ENCODE results near the gene ITGB5. TPM values are rescaled to one million over a fixed set of nuclear protein-coding genes. Genes with fewer than 3 reads are reported as not detected.

ITGB5 gene
- total RNA-seq, 5 donors from 2014 or later (not counting 1 experiment from before 2014, with no cell fraction given), result 1.2 to 2.5 (median 1.7) TPM

GRCh38 chr3:124886168-124887056, 753 bp downstream of the ITGB5 start:
- Histone ChIP-seq H3K9me3 (no peaks in the 10 kb centered on the region), H3K27ac (ENCODE audit: low read length) (no peak overlapping the region), H3K27me3 (replicated peaks in 1 of 2; ENCODE audit: control insufficient read depth in 2 of 2, extremely low read depth in 1 of 2, insufficient read depth in 2 of 2, low read length in 1 of 2) (peaks cover 2 to 47% of the 10 kb centered on the region in 2 experiments), H3K4me1 (ENCODE audit: control insufficient read depth in 1 of 2, extremely low read depth in 1 of 2, insufficient read depth in 2 of 2, low read length in 2 of 2) (peaks cover 0 to 14% of the 10 kb centered on the region in 2 experiments), H3K36me3 (ENCODE audit: control insufficient read depth in 2 of 2, extremely low read depth in 1 of 2, insufficient read depth in 1 of 2, low read length in 1 of 2) (no peaks in the 10 kb centered on the region), H3K4me3 (ENCODE audit: control insufficient read depth in 1 of 2, extremely low read depth in 1 of 2, low read length in 1 of 2) (peak overlapping the region in 1 of 2 donors; percentile 38)
- Mint-ChIP-seq H3K36me3 (no peaks in the 10 kb centered on the region), H3K27ac (no peak overlapping the region), H3K4me1 (peaks cover 0 to 10% (median 4%) of the 10 kb centered on the region in 3 donors), H3K27me3 (peaks cover 56 to 60% of the 10 kb centered on the region in 2 donors), H3K9me3 (no peaks in the 10 kb centered on the region), H3K4me3 (peak overlapping the region; percentile 64 to 75 (median 66))
- ChIA-PET POLR2A (no interaction called here), CTCF (no interaction called here)
- 2% methylated on average over 81 of the region's 87 CpGs for WGBS (ENCODE audit: insufficient coverage)
- ATAC-seq (replicated peaks in 1 of 4) (peak; percentile 74 to 77 (median 75)), DNase-seq (peak in 11 of 35 experiments; percentile 2 to 31 (median 15))

- H3K36me3 ChIP-seq (ENCODE audit: control insufficient read depth in 2 of 2, extremely low read depth in 1 of 2, insufficient read depth in 1 of 2, low read length in 1 of 2), result no peaks in the 10 kb centered on the region
- Mint-ChIP-seq H3K36me3 (no peaks in the 10 kb centered on the region), H3K4me1 (peaks cover 0 to 10% (median 4%) of the 10 kb centered on the region in 3 donors), H3K4me3 (peak overlapping the region; percentile 64 to 75 (median 66)), H3K27ac (no peak overlapping the region), H3K9me3 (no peaks in the 10 kb centered on the region), H3K27me3 (peaks cover 53 to 55% of the 10 kb centered on the region in 2 donors)
- no peaks in the 10 kb centered on the region for H3K9me3 ChIP-seq
- no peak overlapping the region for H3K4me3 ChIP-seq (ENCODE audit: control insufficient read depth in 1 of 2, extremely low read depth in 1 of 2, low read length in 1 of 2)
- H3K27ac ChIP-seq (ENCODE audit: low read length), result no peak overlapping the region
- CTCF ChIA-PET, result interaction anchor here in 1 of 2 donors (0.6 kb wide), 1 partner anchor 534 kb away, joined by 3 read pairs; no protein-coding TSS in a partner anchor
- peaks cover 0 to 14% of the 10 kb centered on the region in 2 experiments for H3K4me1 ChIP-seq (ENCODE audit: control insufficient read depth in 1 of 2, extremely low read depth in 1 of 2, insufficient read depth in 2 of 2, low read length in 2 of 2)
- DNase-seq (no peak), ATAC-seq (replicated peaks in 1 of 4) (no peak)
- WGBS (ENCODE audit: insufficient coverage), result 80% methylated on average over 1 of the region's 17 CpGs
- peaks cover 2 to 52% of the 10 kb centered on the region in 2 experiments for H3K27me3 ChIP-seq (replicated peaks in 1 of 2; ENCODE audit: control insufficient read depth in 2 of 2, extremely low read depth in 1 of 2, insufficient read depth in 2 of 2, low read length in 1 of 2)
- POLR2A ChIA-PET, result interaction anchor here in 1 of 2 donors (0.7 kb wide), 1 partner anchor 994 kb away, joined by 3 read pairs; no protein-coding TSS in a partner anchor
These were observed 1.5 kb downstream of the ITGB5 start for GRCh38 chr3:124885466-124886167.

DNA sequence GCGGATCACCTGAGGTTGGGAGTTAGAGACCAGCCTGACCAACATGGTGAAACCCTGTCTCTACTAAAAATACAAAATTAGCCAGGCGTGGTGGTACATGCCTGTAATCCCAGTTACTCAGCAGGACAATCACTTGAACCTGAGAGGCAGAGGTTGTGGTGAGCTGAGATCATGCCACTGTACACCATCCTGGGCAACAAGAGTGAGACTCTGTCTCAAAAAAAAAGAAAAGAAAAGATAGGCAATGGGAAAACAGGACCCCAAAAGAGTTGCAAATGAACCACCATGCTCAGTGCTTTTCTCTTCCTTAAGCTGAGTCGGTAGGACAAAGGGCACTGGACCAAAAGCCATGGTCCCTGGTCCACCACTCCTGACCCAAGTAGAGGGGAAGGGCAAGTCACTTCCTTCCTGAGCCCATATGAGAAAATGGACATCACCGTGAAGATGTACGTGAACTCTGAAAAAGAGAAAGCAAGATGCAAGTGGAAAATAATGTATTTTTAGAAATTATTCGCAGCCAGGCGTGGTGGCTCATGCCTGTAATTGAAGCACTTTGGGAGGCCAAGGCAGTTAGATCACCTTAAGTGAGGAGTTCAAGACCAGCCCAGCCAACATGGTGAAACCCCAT, 2.6 kb downstream of the ITGB5 start:
- DNase-seq (no peak), ATAC-seq (replicated peaks in 1 of 4) (no peak)
- ChIA-PET POLR2A (no interaction called here), CTCF (interaction anchor here in 1 of 2 donors (0.6 kb wide), 1 partner anchor 535 kb away, joined by 3 read pairs; no protein-coding TSS in a partner anchor)
- 30% methylated on average over 2 of the region's 7 CpGs for WGBS (ENCODE audit: insufficient coverage)
- H3K9me3 Mint-ChIP-seq, result no peaks in the 10 kb centered on the region
- Histone ChIP-seq H3K27ac (ENCODE audit: low read length) (no peak overlapping the region), H3K4me1 (ENCODE audit: control insufficient read depth in 1 of 2, extremely low read depth in 1 of 2, insufficient read depth in 2 of 2, low read length in 2 of 2) (peaks cover 0 to 14% of the 10 kb centered on the region in 2 experiments), H3K27me3 (replicated peaks in 1 of 2; ENCODE audit: control insufficient read depth in 2 of 2, extremely low read depth in 1 of 2, insufficient read depth in 2 of 2, low read length in 1 of 2) (peaks cover 2 to 48% of the 10 kb centered on the region in 2 experiments), H3K9me3 (no peaks in the 10 kb centered on the region), H3K4me3 (ENCODE audit: control insufficient read depth in 1 of 2, extremely low read depth in 1 of 2, low read length in 1 of 2) (no peak overlapping the region), H3K36me3 (ENCODE audit: control insufficient read depth in 2 of 2, extremely low read depth in 1 of 2, insufficient read depth in 1 of 2, low read length in 1 of 2) (no peaks in the 10 kb centered on the region)
- H3K4me3 Mint-ChIP-seq, result peak overlapping the region in 1 of 3 donors; percentile 13
- H3K4me1 Mint-ChIP-seq, result peaks cover 0 to 10% (median 4%) of the 10 kb centered on the region in 3 donors
- H3K36me3 Mint-ChIP-seq, result no peaks in the 10 kb centered on the region
- H3K27ac Mint-ChIP-seq, result no peak overlapping the region
- peaks cover 49 to 52% of the 10 kb centered on the region in 2 donors for H3K27me3 Mint-ChIP-seq

GRCh38 chr3:124883766-124884473, 3.2 kb downstream of the ITGB5 start:
- DNase-seq (no peak), ATAC-seq (replicated peaks in 1 of 4) (no peak)
- Histone ChIP-seq H3K4me3 (ENCODE audit: control insufficient read depth in 1 of 2, extremely low read depth in 1 of 2, low read length in 1 of 2) (no peak overlapping the region), H3K27ac (ENCODE audit: low read length) (no peak overlapping the region), H3K4me1 (ENCODE audit: control insufficient read depth in 1 of 2, extremely low read depth in 1 of 2, insufficient read depth in 2 of 2, low read length in 2 of 2) (peaks cover 0 to 14% of the 10 kb centered on the region in 2 experiments), H3K9me3 (no peaks in the 10 kb centered on the region), H3K27me3 (replicated peaks in 1 of 2; ENCODE audit: control insufficient read depth in 2 of 2, extremely low read depth in 1 of 2, insufficient read depth in 2 of 2, low read length in 1 of 2) (peaks cover 2 to 47% of the 10 kb centered on the region in 2 experiments), H3K36me3 (ENCODE audit: control insufficient read depth in 2 of 2, extremely low read depth in 1 of 2, insufficient read depth in 1 of 2, low read length in 1 of 2) (no peaks in the 10 kb centered on the region)
- CTCF ChIA-PET, result interaction anchor here in 1 of 2 donors (1.1 kb wide), 1 partner anchor 17 kb away, joined by 3 read pairs; no protein-coding TSS in a partner anchor
- no peak overlapping the region for H3K27ac Mint-ChIP-seq
- H3K36me3 Mint-ChIP-seq, result no peaks in the 10 kb centered on the region
- peak overlapping the region in 1 of 3 donors; percentile 3 for H3K4me3 Mint-ChIP-seq
- 71% methylated on average over 3 of the region's 7 CpGs for WGBS (ENCODE audit: insufficient coverage)
- peaks cover 48 to 51% of the 10 kb centered on the region in 2 donors for H3K27me3 Mint-ChIP-seq
- POLR2A ChIA-PET, result no interaction called here
- H3K9me3 Mint-ChIP-seq, result no peaks in the 10 kb centered on the region
- H3K4me1 Mint-ChIP-seq, result peaks cover 6 to 15% (median 10%) of the 10 kb centered on the region in 3 donors

- Mint-ChIP-seq H3K4me1 (peaks cover 12 to 22% (median 16%) of the 10 kb centered on the region in 3 donors), H3K27me3 (peaks cover 44% of the 10 kb centered on the region in 2 donors), H3K4me3 (peak overlapping the region in 1 of 3 donors; percentile 3), H3K36me3 (no peaks in the 10 kb centered on the region), H3K9me3 (no peaks in the 10 kb centered on the region), H3K27ac (no peak overlapping the region)
- no peak overlapping the region for H3K4me3 ChIP-seq (ENCODE audit: control insufficient read depth in 1 of 2, extremely low read depth in 1 of 2, low read length in 1 of 2)
- H3K9me3 ChIP-seq, result no peaks in the 10 kb centered on the region
- no peaks in the 10 kb centered on the region for H3K36me3 ChIP-seq (ENCODE audit: control insufficient read depth in 2 of 2, extremely low read depth in 1 of 2, insufficient read depth in 1 of 2, low read length in 1 of 2)
- H3K4me1 ChIP-seq (ENCODE audit: control insufficient read depth in 1 of 2, extremely low read depth in 1 of 2, insufficient read depth in 2 of 2, low read length in 2 of 2), result peaks cover 0 to 18% of the 10 kb centered on the region in 2 experiments
- no peak overlapping the region for H3K27ac ChIP-seq (ENCODE audit: low read length)
- peaks cover 0 to 39% of the 10 kb centered on the region in 2 experiments for H3K27me3 ChIP-seq (replicated peaks in 1 of 2; ENCODE audit: control insufficient read depth in 2 of 2, extremely low read depth in 1 of 2, insufficient read depth in 2 of 2, low read length in 1 of 2)
- ATAC-seq (replicated peaks in 1 of 4), result no peak
- CTCF ChIA-PET, result interaction anchor here in 1 of 2 donors (1.1 kb wide), 1 partner anchor 18 kb away, joined by 3 read pairs; no protein-coding TSS in a partner anchor
- no CpG with 5 or more reads among the region's 13 CpGs for WGBS (ENCODE audit: insufficient coverage)
- POLR2A ChIA-PET, result no interaction called here
- no peak for DNase-seq
These were observed 4.1 kb downstream of the ITGB5 start for GRCh38 chr3:124882816-124883747.

All from T-cell (primary cell).